ENCODE results near the gene PDIK1L. TPM values are rescaled to one million over a fixed set of nuclear protein-coding genes. Genes with fewer than 3 reads are reported as not detected.

The PDIK1L gene
- total and polyA plus RNA-seq, 2 of the 8 experiments (the other 6 are each of a cell fraction or from before 2014, with no cell fraction given) = 0.95 to 4.5 TPM

DNA sequence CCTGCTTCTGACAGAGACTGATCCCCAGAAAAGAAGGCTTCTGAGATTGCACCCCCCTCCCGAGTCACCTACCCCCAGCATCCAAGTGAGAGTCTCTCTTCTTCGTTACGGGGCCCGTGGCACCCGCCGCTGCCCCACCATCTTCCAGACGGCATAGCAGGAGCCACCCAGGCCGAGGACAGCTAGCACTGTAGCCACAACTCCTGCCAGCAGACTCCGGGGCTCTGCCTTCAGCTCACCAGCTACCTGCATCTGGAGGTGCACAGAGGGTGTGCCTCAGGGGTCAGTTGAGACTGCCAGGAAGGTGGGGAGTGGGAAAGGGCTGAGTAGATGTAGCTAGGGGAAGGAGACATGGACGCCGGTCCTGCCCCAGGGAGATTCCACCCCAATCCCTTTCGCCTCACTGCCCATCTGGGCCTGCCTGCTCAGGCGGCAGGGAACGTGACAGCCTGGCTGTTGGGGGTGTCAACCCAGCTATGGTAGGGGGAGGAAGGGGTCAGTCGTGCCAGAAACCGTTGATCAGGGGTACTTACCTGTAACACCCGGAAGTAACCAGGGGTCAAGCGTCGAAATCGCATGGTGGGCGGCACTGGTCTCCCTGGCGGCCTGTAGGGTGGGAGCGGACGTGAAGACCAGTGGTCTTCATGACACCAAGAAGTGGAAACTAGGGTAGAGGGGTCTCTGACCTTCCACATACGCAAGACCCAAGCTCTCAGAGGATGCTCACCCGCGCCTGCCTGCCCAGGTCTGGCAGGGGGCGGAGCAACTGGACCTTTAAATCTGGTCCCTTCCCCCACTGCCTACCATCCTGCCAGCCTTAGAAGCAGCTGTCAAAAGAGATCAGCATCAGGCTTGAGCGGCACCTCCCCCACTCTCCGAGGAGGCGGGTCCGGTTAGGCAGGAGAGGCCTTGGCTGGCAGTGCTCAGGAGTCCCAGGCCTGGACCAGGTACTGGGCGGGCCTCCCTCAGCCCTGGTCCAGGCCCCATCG is 59.8 kb downstream of the PDIK1L start, which contains the start of gene ZNF593OS (continued):
- TF ChIP-seq, protein P1, sequence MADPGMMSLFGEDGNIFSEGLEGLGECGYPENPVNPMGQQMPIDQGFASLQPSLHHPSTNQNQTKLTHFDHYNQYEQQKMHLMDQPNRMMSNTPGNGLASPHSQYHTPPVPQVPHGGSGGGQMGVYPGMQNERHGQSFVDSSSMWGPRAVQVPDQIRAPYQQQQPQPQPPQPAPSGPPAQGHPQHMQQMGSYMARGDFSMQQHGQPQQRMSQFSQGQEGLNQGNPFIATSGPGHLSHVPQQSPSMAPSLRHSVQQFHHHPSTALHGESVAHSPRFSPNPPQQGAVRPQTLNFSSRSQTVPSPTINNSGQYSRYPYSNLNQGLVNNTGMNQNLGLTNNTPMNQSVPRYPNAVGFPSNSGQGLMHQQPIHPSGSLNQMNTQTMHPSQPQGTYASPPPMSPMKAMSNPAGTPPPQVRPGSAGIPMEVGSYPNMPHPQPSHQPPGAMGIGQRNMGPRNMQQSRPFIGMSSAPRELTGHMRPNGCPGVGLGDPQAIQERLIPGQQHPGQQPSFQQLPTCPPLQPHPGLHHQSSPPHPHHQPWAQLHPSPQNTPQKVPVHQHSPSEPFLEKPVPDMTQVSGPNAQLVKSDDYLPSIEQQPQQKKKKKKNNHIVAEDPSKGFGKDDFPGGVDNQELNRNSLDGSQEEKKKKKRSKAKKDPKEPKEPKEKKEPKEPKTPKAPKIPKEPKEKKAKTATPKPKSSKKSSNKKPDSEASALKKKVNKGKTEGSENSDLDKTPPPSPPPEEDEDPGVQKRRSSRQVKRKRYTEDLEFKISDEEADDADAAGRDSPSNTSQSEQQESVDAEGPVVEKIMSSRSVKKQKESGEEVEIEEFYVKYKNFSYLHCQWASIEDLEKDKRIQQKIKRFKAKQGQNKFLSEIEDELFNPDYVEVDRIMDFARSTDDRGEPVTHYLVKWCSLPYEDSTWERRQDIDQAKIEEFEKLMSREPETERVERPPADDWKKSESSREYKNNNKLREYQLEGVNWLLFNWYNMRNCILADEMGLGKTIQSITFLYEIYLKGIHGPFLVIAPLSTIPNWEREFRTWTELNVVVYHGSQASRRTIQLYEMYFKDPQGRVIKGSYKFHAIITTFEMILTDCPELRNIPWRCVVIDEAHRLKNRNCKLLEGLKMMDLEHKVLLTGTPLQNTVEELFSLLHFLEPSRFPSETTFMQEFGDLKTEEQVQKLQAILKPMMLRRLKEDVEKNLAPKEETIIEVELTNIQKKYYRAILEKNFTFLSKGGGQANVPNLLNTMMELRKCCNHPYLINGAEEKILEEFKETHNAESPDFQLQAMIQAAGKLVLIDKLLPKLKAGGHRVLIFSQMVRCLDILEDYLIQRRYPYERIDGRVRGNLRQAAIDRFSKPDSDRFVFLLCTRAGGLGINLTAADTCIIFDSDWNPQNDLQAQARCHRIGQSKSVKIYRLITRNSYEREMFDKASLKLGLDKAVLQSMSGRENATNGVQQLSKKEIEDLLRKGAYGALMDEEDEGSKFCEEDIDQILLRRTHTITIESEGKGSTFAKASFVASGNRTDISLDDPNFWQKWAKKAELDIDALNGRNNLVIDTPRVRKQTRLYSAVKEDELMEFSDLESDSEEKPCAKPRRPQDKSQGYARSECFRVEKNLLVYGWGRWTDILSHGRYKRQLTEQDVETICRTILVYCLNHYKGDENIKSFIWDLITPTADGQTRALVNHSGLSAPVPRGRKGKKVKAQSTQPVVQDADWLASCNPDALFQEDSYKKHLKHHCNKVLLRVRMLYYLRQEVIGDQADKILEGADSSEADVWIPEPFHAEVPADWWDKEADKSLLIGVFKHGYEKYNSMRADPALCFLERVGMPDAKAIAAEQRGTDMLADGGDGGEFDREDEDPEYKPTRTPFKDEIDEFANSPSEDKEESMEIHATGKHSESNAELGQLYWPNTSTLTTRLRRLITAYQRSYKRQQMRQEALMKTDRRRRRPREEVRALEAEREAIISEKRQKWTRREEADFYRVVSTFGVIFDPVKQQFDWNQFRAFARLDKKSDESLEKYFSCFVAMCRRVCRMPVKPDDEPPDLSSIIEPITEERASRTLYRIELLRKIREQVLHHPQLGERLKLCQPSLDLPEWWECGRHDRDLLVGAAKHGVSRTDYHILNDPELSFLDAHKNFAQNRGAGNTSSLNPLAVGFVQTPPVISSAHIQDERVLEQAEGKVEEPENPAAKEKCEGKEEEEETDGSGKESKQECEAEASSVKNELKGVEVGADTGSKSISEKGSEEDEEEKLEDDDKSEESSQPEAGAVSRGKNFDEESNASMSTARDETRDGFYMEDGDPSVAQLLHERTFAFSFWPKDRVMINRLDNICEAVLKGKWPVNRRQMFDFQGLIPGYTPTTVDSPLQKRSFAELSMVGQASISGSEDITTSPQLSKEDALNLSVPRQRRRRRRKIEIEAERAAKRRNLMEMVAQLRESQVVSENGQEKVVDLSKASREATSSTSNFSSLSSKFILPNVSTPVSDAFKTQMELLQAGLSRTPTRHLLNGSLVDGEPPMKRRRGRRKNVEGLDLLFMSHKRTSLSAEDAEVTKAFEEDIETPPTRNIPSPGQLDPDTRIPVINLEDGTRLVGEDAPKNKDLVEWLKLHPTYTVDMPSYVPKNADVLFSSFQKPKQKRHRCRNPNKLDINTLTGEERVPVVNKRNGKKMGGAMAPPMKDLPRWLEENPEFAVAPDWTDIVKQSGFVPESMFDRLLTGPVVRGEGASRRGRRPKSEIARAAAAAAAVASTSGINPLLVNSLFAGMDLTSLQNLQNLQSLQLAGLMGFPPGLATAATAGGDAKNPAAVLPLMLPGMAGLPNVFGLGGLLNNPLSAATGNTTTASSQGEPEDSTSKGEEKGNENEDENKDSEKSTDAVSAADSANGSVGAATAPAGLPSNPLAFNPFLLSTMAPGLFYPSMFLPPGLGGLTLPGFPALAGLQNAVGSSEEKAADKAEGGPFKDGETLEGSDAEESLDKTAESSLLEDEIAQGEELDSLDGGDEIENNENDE (IDR thresholded peaks at IDR 0.05; ENCODE audit: insufficient replicate concordance, low read length) = no peak
